LNCaP clone FGC (cell line): ENCODE data around the gene RFX2.

Experiments
- DNase-seq: peaks from one replicate; pipeline ENCODE4 v3.0.0-alpha.2; 2011; ENCODE audit warnings: low read depth
- H3K4me3 ChIP-seq: 2 replicates; pipeline ENCODE4 v1.5.1; 2011; ENCODE audit warnings: mild to moderate bottlenecking, low read depth, low read length, control low read depth
- CTCF ChIP-seq: IDR thresholded peaks from 2 replicates; pipeline ENCODE4 v1.5.1; 2012; ENCODE audit warnings: mild to moderate bottlenecking; ENCODE audit not compliant: control insufficient read depth, insufficient read depth; ENCODE audit errors: extremely low read depth

Gene RFX2

GRCh38 chr19:6065685-6066374 is 44.5 kb downstream of the RFX2 start:
- no peak for DNase-seq
- no peak overlapping the region for H3K4me3 ChIP-seq
- no peak for TF ChIP-seq CTCF

GRCh38 chr19:6064336-6065073 is 45.8 kb downstream of the RFX2 start:
- no peak overlapping the region for H3K4me3 ChIP-seq
- no peak for TF ChIP-seq CTCF
- DNase-seq: no peak

GRCh38 chr19:6063576-6064335 is 46.5 kb downstream of the RFX2 start:
- H3K4me3 ChIP-seq: no peak overlapping the region
- no peak for DNase-seq
- TF ChIP-seq CTCF: no peak

GRCh38 chr19:6062961-6063575 is 47.2 kb downstream of the RFX2 start:
- H3K4me3 ChIP-seq: no peak overlapping the region
- DNase-seq: no peak
- TF ChIP-seq CTCF: no peak

- no peak for TF ChIP-seq CTCF
- no peak for DNase-seq
- H3K4me3 ChIP-seq: no peak overlapping the region
Measured at GRCh38 chr19:6062274-6062673, 48.0 kb downstream of the RFX2 start.

- no peak for TF ChIP-seq CTCF
- no peak for DNase-seq
- no peak overlapping the region for H3K4me3 ChIP-seq
Measured at GRCh38 chr19:6061376-6062130, 48.7 kb downstream of the RFX2 start.
